ENCODE data around the gene ICE2.

ICE2 gene

GRCh38 chr15:60478566-60479360 is at the start of gene ICE2:
Gene ICE2 (minus strand): TSS chr15:60479142. CDS start chr15:60477977, 1,165 bp downstream.
- H3K27ac ChIP-seq = peak within 1 kb of the TSS; percentile 85 to 95

DNA sequence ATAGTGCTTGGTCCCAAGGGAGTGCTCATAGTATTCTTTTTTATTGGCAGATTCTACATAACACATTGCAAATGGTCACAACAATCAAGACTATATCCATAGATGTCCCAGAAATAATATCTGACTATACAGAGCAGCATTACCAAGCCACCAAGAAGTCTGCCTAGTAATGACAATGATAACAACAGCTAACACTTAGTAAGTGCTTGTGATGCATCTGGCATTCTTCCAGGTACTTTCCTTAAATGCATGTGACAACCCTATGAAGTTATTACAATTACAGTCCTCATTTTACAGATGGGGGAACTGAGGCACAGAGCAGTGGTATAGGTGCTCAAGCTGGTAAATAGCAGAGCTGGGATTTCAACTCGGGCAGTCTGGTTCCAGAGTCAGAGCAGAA is 49.6 kb upstream of the ICE2 start:
- TF ChIP-seq CTCF (IDR thresholded peaks at IDR 0.05) = no peak
- DNase-seq (ENCODE audit: low spot score) = no peak
- H3K4me3 ChIP-seq = no peak overlapping the region
- no peak overlapping the region for H3K27ac ChIP-seq

More at GRCh38 chr15:60478566-60479360, at the start of gene ICE2:
- peak; percentile 97 for DNase-seq (ENCODE audit: low spot score)
- H3K4me3 ChIP-seq = peak within 1 kb of the TSS; percentile 86
- TF ChIP-seq CTCF (IDR thresholded peaks at IDR 0.05) = no peak

DNA sequence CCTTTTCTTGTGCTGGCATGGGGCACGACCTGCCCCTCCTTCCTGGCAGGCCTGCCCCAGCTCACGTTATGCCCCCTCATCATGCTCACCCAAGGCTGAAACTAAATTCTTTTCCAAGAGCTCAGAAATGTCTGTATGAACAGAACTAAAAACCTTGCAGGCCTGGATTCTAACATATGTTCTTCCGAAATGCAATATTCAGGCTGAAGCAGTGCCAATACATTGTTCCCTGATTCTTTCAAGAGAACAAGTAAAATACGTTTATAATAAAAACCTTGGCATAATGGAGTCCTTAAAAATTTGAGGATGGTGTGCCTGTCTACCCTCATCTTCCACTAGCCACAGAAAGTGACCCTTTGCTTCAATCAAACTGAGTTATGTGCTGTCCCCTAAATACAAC is 48.5 kb upstream of the ICE2 start:
- Histone ChIP-seq H3K27ac (no peak overlapping the region), H3K4me3 (no peak overlapping the region)
- TF ChIP-seq CTCF (IDR thresholded peaks at IDR 0.05) = no peak
- no peak for DNase-seq (ENCODE audit: low spot score)

GRCh38 chr15:60526127-60526616 is 47.2 kb upstream of the ICE2 start:
- TF ChIP-seq CTCF (IDR thresholded peaks at IDR 0.05) = no peak
- DNase-seq (ENCODE audit: low spot score) = no peak
- no peak overlapping the region for H3K27ac ChIP-seq
- no peak overlapping the region for H3K4me3 ChIP-seq

- TF ChIP-seq CTCF (IDR thresholded peaks at IDR 0.05) = no peak
- Histone ChIP-seq H3K4me3 (no peak overlapping the region), H3K27ac (no peak overlapping the region)
- DNase-seq (ENCODE audit: low spot score) = no peak
Observed at GRCh38 chr15:60525341-60526039, 46.5 kb upstream of the ICE2 start.

DNA sequence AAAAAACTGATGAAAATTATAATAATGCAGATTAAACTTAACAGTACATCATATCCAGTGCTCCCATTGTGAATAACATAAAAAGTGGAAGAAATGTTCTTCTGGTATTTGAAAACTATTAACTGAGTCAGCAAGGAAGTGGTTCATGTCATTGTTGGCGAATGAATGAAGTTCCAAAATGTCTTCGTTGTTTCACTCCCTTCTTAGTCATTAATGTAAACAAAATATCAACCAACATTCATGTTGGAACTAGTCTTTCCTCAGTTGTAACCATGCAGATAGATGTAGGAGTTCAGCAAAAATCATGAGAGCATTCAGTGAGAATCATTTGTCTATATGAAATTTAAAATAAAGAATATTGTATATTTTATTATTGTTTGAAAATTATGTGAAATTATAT is 44.1 kb upstream of the ICE2 start:
- H3K4me3 ChIP-seq = no peak overlapping the region
- no peak overlapping the region for H3K27ac ChIP-seq
- no peak for TF ChIP-seq CTCF (IDR thresholded peaks at IDR 0.05)
- DNase-seq (ENCODE audit: low spot score) = no peak
